ENCODE measurements around the gene SHISAL2A. TPM values are rescaled to one million over a fixed set of nuclear protein-coding genes. Genes with fewer than 3 reads are reported as not detected.
A peak's percentile ranks its signal among the peaks of the same experiment; 100 is the strongest.

Gene SHISAL2A
- polyA plus RNA-seq (2012; ENCODE audit: missing spikeins) = 0.59 TPM

DNA sequence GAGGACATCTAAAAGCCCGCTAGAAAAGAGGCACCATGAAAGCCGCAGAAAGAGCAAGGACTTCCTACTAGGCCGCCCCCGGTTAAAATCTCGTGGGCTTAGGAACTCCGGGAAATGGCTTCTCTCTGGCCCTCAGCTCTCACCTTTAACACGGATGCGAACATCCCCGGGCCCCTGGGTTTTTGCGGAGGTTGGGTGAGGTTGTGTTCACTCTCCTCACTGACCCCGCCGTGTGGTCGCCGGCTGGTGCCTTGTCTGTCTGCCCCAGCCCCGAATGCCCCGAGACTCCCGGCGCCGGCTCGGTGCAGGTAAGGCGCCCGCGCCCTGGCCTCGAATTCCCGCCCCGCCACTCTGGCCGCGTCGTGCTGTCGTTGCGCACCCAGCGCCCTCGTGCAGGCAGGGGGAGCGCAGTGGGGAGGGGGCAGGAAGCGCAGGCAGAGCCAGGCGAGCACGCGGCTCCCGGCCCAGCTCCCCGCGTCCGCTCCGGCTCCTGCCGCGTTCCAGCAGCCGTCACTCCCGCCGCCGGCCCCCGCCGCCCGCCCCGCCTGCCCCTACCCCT lies at the start of gene SHISAL2A:
TSS of gene SHISAL2A (plus strand) at position 437 of the 559 bp plus-strand sequence. CDS start 326 bp downstream, outside the sequence.
- no peak for FAIRE-seq
- TF ChIP-seq TAF1 (IDR thresholded peaks at IDR 0.05; ENCODE audit: borderline replicate concordance, low read depth, low read length) (no peak), POLR2A (IDR thresholded peaks at IDR 0.05; ENCODE audit: low read depth, low read length) (no peak), POLR2AphosphoS5 (IDR thresholded peaks at IDR 0.05; ENCODE audit: low read depth, low read length) (no peak)
- peak; percentile 42 for DNase-seq (ENCODE audit: insufficient read length)

DNA sequence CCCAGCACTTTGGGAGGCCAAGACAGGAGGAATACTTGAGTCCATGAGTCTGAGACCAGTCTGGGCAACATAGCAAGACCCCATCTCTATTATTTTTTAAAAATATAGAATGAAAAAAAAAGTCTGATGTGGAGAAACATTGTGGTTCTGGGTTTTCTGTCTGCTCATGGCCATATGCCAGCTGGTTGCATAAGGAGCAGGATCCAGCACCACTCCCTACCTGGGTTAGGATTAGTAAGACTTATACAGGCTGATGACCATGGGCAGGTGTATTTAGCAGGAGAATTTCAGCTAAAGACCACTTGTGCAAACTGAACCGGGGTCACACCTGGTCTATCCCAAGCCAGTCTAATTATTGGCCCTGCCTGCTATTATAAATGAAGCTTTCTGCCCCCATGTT lies 47.5 kb upstream of the SHISAL2A start:
- DNase-seq (ENCODE audit: insufficient read length) (no peak), FAIRE-seq (no peak)
- no peak for TF ChIP-seq POLR2AphosphoS5 (IDR thresholded peaks at IDR 0.05; ENCODE audit: low read depth, low read length)

DNA sequence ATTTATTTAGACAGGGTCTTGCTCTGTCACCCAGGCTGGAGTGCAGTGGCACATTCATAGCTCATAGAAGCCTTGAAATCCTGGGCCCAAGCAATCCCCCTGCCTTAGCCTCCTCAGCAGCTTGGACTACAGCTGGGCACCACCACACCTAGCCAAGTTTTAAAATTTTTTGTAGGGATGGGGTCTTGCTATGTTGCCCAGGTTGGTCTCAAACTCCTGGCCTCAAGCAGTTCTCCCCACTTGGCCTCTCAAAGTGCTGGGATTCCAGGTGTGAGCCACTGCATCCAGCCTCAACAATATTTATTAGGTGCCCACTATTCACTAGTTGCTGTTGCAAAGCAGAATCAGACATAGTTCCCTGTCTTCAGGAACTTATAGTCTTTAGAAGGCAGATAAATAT lies 44.9 kb upstream of the SHISAL2A start:
- no peak for DNase-seq (ENCODE audit: insufficient read length)
- TF ChIP-seq POLR2A (IDR thresholded peaks at IDR 0.05; ENCODE audit: low read depth, low read length) (no peak), POLR2AphosphoS5 (IDR thresholded peaks at IDR 0.05; ENCODE audit: low read depth, low read length) (no peak), TAF1 (IDR thresholded peaks at IDR 0.05; ENCODE audit: borderline replicate concordance, low read depth, low read length) (no peak)
- FAIRE-seq = no peak

DNA sequence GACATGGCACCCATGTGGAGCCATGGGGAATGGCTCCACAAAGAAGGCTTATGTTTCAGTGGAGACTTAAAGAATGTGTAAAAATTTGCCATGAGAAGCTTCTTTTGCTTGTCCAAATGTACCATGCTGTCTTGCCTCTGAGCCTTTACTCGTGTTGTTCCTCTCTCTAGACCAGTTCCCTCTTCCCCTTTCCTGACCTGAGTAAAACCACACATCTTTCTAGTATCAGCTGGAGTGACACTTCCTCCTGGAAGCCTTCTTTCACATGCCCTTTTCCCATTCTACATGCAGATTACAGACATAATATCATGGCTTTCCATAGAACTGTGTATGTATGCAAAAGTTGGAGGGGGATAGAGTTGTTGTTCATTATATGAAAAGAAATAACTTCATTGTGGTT lies 44.4 kb upstream of the SHISAL2A start:
- no peak for DNase-seq (ENCODE audit: insufficient read length)
- TF ChIP-seq TAF1 (IDR thresholded peaks at IDR 0.05; ENCODE audit: borderline replicate concordance, low read depth, low read length) = no peak
- TF ChIP-seq POLR2A (IDR thresholded peaks at IDR 0.05; ENCODE audit: low read depth, low read length) = no peak
- no peak for TF ChIP-seq POLR2AphosphoS5 (IDR thresholded peaks at IDR 0.05; ENCODE audit: low read depth, low read length)
- FAIRE-seq = no peak

DNA sequence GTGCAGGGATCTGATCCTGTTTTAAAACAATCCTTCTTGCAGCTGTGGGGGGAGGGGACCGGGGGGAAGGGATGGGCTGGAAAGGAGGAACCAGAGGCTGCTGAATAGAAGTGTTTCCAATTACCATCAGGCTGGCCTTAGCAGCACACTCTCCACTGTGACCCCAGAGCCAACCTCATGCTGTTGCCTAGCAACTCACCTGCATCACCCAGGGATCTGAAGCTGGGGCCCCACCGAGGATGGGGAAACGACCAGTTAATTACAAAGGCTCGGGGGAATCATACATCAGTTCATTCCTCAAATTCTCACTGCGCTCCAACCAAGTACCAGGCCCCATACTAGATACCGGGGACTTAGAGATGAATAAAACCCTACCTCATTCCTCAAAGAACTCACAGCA lies 42.7 kb upstream of the SHISAL2A start:
- DNase-seq (ENCODE audit: insufficient read length) = no peak
- no peak for FAIRE-seq
- TF ChIP-seq TAF1 (IDR thresholded peaks at IDR 0.05; ENCODE audit: borderline replicate concordance, low read depth, low read length) (no peak), POLR2AphosphoS5 (IDR thresholded peaks at IDR 0.05; ENCODE audit: low read depth, low read length) (no peak), POLR2A (IDR thresholded peaks at IDR 0.05; ENCODE audit: low read depth, low read length) (no peak)

DNA sequence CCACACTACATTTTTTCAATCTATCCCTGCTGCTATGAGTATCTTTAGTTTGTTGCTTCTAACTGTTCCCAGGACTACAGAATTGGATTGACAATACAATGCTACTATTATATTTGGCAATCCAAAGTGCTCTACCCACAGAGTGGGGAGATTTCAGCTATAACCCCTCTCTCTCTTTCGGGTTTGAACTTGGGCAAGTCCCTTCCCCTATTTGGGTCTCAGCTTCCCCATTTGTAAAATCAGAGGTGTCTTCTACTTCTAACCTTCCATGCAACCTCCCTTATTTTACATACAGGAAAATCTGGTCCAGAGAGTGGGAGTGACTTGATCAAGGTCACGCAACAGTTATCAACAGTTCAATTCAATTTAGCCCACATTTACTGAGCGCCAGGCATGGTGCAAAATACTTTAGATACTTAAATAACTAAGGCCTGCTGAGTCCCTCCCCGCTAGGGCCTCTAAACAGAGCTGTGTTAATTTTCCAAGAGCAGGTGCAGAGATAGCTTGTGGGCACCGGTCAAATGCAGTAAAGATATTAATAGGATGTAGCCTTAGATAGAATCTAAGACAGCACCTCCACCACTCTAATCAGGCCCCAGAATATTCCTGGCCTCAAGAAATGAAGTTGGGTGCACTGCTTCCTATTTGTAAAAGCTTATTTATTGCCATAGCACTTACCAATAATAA lies 40.2 kb upstream of the SHISAL2A start:
- TF ChIP-seq TAF1 (IDR thresholded peaks at IDR 0.05; ENCODE audit: borderline replicate concordance, low read depth, low read length) (no peak), POLR2AphosphoS5 (IDR thresholded peaks at IDR 0.05; ENCODE audit: low read depth, low read length) (no peak), POLR2A (IDR thresholded peaks at IDR 0.05; ENCODE audit: low read depth, low read length) (no peak)
- FAIRE-seq (no peak), DNase-seq (ENCODE audit: insufficient read length) (no peak)

DNA sequence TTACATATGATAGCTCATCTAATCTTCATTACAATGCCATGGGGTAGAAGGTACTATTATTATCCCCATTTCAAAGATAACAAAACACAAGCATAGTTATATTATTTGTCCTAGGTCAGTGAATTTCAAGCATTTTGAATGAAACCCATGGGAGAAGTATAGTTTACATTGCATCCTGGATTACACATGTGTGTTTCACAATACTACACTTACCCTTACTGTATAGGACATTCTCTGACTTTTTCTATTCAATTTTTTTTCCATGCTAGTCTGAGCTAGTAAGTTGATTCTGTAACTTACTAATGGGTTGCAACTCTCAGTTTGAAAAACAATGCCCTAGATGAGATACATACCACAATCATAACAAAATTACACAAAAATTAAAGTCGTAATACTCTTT lies 39.5 kb upstream of the SHISAL2A start:
- no peak for TF ChIP-seq POLR2AphosphoS5 (IDR thresholded peaks at IDR 0.05; ENCODE audit: low read depth, low read length)
- no peak for TF ChIP-seq POLR2A (IDR thresholded peaks at IDR 0.05; ENCODE audit: low read depth, low read length)
- TF ChIP-seq TAF1 (IDR thresholded peaks at IDR 0.05; ENCODE audit: borderline replicate concordance, low read depth, low read length) = no peak
- no peak for FAIRE-seq
- DNase-seq (ENCODE audit: insufficient read length) = no peak

DNA sequence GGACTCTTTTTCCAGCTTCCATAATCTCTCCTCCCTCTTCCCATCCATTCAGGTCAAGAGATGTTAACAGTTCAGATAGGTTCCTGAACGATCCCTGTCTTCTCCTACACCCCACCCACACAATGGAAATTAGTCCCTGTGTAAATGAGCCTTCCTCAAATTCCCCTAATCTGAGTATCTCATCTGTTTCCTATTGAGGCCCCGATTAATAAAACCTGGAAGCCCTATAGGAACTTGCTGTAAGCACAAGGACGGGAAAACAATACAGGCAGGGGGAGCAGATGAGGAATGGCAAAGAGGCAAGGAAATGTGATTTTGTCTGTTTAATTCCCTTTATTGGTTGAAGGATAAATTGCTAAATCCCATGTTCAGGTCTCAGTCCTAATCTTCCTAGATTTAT lies 37.9 kb upstream of the SHISAL2A start:
- DNase-seq (ENCODE audit: insufficient read length) = no peak
- FAIRE-seq = no peak
- TF ChIP-seq TAF1 (IDR thresholded peaks at IDR 0.05; ENCODE audit: borderline replicate concordance, low read depth, low read length) (no peak), POLR2AphosphoS5 (IDR thresholded peaks at IDR 0.05; ENCODE audit: low read depth, low read length) (no peak), POLR2A (IDR thresholded peaks at IDR 0.05; ENCODE audit: low read depth, low read length) (no peak)

DNA sequence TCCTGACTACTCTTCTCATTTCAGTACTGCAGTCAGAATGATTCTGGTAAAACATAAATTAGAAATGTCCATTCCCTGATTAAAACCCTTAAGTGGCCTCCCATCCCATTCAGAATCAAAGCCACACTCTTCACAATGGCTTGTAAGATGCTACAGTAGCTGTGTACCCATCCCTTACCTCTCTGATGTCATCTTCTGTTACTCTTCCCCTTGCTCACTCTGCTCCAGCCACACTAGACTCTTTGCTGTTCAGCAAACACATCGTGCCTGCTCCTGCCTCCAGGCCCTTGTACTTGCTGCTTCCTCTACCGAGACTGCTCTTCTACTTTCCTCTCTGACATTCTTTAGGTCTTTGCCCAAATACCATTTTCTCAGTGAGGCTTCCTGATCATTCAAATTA lies 35.1 kb upstream of the SHISAL2A start:
- no peak for FAIRE-seq
- TF ChIP-seq POLR2A (IDR thresholded peaks at IDR 0.05; ENCODE audit: low read depth, low read length) (no peak), TAF1 (IDR thresholded peaks at IDR 0.05; ENCODE audit: borderline replicate concordance, low read depth, low read length) (no peak), POLR2AphosphoS5 (IDR thresholded peaks at IDR 0.05; ENCODE audit: low read depth, low read length) (no peak)

DNA sequence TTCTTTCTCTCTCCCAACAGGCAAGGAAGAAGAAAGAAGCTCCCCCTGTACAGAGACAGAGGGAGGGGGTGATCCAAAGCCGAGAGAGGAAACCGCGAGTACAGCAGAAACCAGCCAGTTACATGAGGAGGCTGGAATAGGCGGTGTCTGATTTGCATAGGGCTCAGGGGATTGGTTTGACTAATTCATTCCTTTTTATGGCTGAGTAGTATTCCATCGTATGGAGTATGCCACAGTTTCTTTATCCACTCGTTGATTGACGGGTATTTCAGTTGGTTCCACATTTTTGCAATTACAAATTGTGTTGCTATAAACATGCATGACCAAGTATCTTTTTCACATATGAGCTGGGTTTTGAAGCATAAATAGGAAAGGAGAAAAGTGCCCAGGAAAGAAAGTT lies 34.2 kb upstream of the SHISAL2A start:
- DNase-seq (ENCODE audit: insufficient read length) (no peak), FAIRE-seq (no peak)
- no peak for TF ChIP-seq POLR2AphosphoS5 (IDR thresholded peaks at IDR 0.05; ENCODE audit: low read depth, low read length)
- no peak for TF ChIP-seq TAF1 (IDR thresholded peaks at IDR 0.05; ENCODE audit: borderline replicate concordance, low read depth, low read length)
- TF ChIP-seq POLR2A (IDR thresholded peaks at IDR 0.05; ENCODE audit: low read depth, low read length) = no peak

More for the DNA sequence above, 35.1 kb upstream of the SHISAL2A start:
- DNase-seq (ENCODE audit: insufficient read length) = no peak

DNA sequence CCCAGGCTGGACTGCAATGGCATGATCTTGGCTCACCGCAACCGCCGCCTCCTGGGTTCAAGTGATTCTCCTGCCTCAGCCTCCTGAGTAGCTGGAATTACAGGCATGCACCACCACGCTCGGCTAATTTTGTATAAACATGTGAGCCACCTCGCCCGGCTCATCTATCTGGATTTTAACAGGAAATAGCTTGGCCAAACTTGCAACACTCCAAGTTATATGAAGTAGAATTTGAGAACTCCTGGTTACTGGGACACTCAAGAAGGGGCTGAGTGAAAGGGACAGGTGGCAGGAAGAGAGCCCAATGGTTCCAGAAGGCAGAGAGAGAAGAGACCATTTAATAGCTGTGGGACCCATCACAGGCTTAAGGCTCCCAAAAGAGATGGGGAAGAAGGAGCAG lies 33.7 kb upstream of the SHISAL2A start:
- DNase-seq (ENCODE audit: insufficient read length) (no peak), FAIRE-seq (no peak)
- TF ChIP-seq TAF1 (IDR thresholded peaks at IDR 0.05; ENCODE audit: borderline replicate concordance, low read depth, low read length) (no peak), POLR2A (IDR thresholded peaks at IDR 0.05; ENCODE audit: low read depth, low read length) (no peak), POLR2AphosphoS5 (IDR thresholded peaks at IDR 0.05; ENCODE audit: low read depth, low read length) (no peak)

DNA sequence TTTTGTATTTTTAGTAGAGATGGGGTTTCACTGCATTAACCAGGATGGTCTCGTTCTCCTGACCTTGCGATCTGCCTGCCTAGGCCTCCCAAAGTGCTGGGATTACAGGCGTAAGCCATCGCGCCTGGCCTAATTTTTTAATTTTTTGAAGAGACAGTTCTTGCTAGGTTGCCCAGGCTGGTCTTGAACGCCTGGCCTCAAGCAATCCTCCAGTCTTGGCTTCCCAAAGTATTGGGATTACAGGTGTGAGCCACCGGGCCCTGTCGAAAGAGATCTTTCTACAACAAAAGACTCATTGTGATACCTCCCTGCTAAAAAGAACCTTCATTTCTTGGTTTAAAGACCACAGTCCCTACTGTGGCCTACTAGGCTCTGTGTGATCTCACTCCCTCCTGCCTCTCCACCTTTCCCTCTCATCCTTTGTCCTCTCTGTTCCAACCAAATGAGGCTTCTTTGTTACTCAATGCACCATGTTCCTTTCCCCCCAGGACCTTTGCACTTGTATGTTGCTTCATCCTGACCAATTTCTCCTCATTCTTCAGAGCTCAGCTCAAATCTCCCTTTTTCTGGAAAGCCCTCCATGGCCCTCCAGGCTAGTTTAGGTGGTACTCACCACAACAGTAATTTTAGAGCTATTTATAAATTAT lies 32.3 kb upstream of the SHISAL2A start:
- FAIRE-seq = peak; percentile 40
- TF ChIP-seq POLR2A (IDR thresholded peaks at IDR 0.05; ENCODE audit: low read depth, low read length) (no peak), TAF1 (IDR thresholded peaks at IDR 0.05; ENCODE audit: borderline replicate concordance, low read depth, low read length) (no peak), POLR2AphosphoS5 (IDR thresholded peaks at IDR 0.05; ENCODE audit: low read depth, low read length) (no peak)

More for the DNA sequence above, 32.3 kb upstream of the SHISAL2A start:
- DNase-seq (ENCODE audit: insufficient read length) = no peak
